Activated CD4-positive, alpha-beta T cell treated with anti-CD3 and anti-CD28 coated beads, Interleukin-2, amount 10 ng/mL, durations not matched to agents 7 days and 5 days (primary cell): ENCODE results near the gene ARHGEF9. TPM values are rescaled to one million over a fixed set of nuclear protein-coding genes. Genes with fewer than 3 reads are reported as not detected.
A peak's percentile ranks its signal among the peaks of the same experiment; 100 is the strongest.

Experiments
- CTCF ChIA-PET: fragments of 350-600 bp; sonication (Branson Sonifier 250); formaldehyde crosslinking; loops from one replicate; lab custom pipeline; 2021; ENCODE audit warnings: antibody characterized with exemption; lab: Charles Lee
- POLR2A ChIA-PET: fragments of 350-600 bp; sonication (Branson Sonifier 250); formaldehyde crosslinking; loops from one replicate; lab custom pipeline; 2021; ENCODE audit warnings: antibody characterized with exemption; lab: Charles Lee
- DNase-seq: peaks from one replicate; pipeline ENCODE4 v3.0.0-alpha.2; 2020
- H3K27ac Mint-ChIP-seq: one replicate; pipeline ENCODE4 v1.8.0; 2021; ENCODE audit warnings: mild to moderate bottlenecking, moderate library complexity, mixed read lengths
- H3K27me3 Mint-ChIP-seq: one replicate; pipeline ENCODE4 v1.8.0; 2021; ENCODE audit warnings: mixed read lengths
- H3K36me3 Mint-ChIP-seq: one replicate; pipeline ENCODE4 v1.8.0; 2021; ENCODE audit warnings: low read depth, mixed read lengths
- H3K4me1 Mint-ChIP-seq: one replicate; pipeline ENCODE4 v1.8.0; 2021; ENCODE audit warnings: mixed read lengths
- H3K4me3 Mint-ChIP-seq: one replicate; pipeline ENCODE4 v1.8.0; 2021; ENCODE audit warnings: mild to moderate bottlenecking, moderate library complexity, mixed read lengths
- H3K9me3 Mint-ChIP-seq: one replicate; pipeline ENCODE4 v1.8.0; 2021; ENCODE audit warnings: mixed read lengths
- total RNA-seq, 2 experiments: library from RNA; stranded (reverse); gene quantifications; one replicate each; pipeline ENCODE4 v1.2.3, GENCODE V29; 2021

Gene ARHGEF9
- total RNA-seq, 2 experiments from 2014 or later = 21.6 to 22.3 TPM

DNA sequence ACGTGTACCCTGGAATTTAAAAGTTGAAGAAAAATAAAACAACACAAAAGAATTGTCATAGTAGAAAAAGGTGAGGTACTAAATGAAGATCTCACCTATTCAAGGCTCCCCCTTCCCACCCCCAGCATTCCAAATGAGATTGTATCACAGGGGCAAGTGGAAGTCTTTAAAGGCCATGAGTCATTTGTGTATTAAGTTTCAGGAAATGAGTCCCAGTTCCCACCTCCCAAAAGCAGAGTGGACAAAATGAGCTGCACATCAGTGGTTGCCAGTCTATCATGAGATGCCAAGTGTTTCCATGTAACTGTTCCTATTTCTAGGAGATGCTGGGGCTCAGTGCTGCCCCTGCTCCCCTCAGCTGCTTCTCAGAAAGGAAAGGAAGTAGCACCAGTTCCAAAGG is 20.1 kb downstream of the ARHGEF9 start:
- H3K27ac Mint-ChIP-seq = no peak overlapping the region
- CTCF ChIA-PET = no interaction called here

DNA sequence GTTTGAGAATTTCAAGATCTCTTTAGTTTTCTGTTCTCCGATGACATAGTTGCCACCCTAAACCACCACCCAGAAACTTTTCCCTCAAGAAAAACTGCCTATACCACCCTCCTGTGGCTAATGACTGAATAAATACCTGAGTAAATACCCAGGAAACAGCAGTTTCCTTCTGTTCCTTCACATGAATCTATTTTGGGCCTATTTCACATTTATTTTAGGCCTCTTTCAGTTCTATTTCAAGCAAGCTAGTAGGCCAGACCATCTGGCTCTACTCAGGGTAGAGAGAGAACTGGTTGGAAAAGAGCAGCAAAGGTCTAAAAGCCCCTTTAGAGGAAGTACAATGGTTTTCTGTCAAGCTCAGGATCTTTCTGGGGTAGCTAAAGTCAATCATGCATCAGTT is 23.4 kb downstream of the ARHGEF9 start:
- CTCF ChIA-PET = interaction anchor here (0.7 kb wide), 1 partner anchor 9 kb away, joined by 3 read pairs; no protein-coding TSS in a partner anchor
- H3K36me3 Mint-ChIP-seq = no peaks in the 10 kb centered on the region
- H3K27me3 Mint-ChIP-seq = no peaks in the 10 kb centered on the region
- H3K4me1 Mint-ChIP-seq = peaks cover 10% of the 10 kb centered on the region
- POLR2A ChIA-PET = no interaction called here
- no peaks in the 10 kb centered on the region for H3K9me3 Mint-ChIP-seq
- peak; percentile 8 for DNase-seq
- H3K4me3 Mint-ChIP-seq = no peak overlapping the region
- H3K27ac Mint-ChIP-seq = no peak overlapping the region

More for the DNA sequence above, 20.1 kb downstream of the ARHGEF9 start:
- Mint-ChIP-seq H3K27me3 (peaks cover 1% of the 10 kb centered on the region), H3K4me1 (peaks cover 3% of the 10 kb centered on the region), H3K4me3 (no peak overlapping the region), H3K9me3 (peaks cover 7% of the 10 kb centered on the region), H3K36me3 (no peaks in the 10 kb centered on the region)
- POLR2A ChIA-PET = no interaction called here
- no peak for DNase-seq

DNA sequence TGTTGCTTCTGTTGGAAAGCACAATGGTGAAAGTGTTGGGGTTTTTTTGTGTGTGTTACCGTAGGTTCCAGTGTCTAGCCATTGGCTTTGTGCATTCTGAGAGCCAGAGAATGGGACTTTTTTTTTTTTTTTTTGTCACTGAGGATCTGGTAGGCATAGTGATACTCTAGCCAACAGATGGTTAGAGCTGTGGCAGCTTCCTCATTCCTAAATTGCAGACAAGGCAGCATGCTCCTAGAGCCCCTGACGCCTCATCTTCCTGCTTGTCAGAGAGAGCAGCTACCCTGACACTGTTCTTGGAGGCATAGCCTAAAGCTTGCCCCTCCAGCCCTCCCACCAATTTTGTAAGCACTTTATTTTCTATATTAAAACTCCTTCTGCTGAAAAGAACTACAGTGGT is 27.0 kb downstream of the ARHGEF9 start:
- Mint-ChIP-seq H3K36me3 (no peaks in the 10 kb centered on the region), H3K27me3 (no peaks in the 10 kb centered on the region), H3K4me3 (no peak overlapping the region), H3K4me1 (peaks cover 28% of the 10 kb centered on the region), H3K27ac (no peak overlapping the region), H3K9me3 (no peaks in the 10 kb centered on the region)
- CTCF ChIA-PET = interaction anchor here (0.6 to 0.8 kb wide), 2 partner anchors 14 to 670 kb away, joined by 3 read pairs; no protein-coding TSS in a partner anchor
- POLR2A ChIA-PET = no interaction called here
- no peak for DNase-seq

DNA sequence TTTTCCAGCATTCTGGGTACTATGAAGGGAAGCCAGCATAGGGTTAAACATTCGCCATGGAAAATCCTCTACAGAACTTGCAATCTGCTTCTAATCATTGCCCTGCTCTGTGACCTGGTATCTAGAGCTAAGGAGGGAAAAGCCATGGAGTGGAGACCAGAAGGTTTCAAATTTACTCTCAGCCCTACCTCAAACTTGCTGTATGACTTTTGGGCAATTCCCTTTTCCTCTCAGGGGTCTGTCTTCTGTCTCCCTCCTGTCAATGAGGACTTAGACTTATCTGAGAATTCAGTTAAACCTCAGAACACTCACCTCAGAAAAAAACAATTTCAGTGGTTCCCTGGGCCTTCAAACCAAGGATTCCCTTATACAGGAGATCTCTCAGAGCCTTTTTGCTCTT is 29.1 kb downstream of the ARHGEF9 start:
- Mint-ChIP-seq H3K9me3 (no peaks in the 10 kb centered on the region), H3K4me1 (peaks cover 41% of the 10 kb centered on the region), H3K4me3 (no peak overlapping the region), H3K27me3 (no peaks in the 10 kb centered on the region), H3K27ac (no peak overlapping the region), H3K36me3 (no peaks in the 10 kb centered on the region)
- CTCF ChIA-PET = no interaction called here
- no peak for DNase-seq
- POLR2A ChIA-PET = no interaction called here

DNA sequence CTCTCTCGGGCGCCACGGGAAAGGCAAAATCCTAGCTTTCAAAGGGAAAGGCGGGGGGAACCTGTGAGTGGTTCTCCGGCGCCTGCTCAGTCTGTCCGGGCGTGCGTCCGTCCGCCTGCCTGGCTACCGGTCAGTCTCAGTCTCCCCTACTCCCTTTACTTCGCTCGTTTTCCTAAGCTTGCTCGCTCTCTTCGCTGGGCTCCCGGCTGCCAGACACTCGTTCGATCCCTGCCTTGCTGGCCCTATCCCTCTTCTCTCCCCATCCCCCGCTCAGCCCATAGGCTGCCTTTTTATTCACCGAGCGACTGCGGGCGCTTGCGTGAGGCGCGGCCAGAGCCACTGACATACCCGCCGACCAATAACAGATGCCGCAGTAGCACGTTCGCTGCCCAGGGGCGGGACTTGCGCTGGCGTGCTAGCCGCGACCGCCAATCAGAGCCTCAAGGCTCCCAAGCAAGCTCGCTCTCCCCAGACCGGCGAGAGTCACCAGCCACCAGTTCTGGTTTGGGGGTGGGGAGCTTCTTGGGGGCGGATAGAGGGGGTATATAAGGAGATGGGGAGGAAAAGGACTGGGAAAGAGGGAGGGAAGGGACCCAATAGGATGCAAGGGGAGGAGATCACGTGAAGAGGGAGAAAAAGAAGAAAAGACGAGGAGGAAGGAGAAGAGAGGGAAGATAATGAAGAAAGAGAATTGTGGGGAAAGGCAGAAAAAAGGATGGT is 30.0 kb downstream of the ARHGEF9 start:
- ChIA-PET POLR2A (interaction anchor here (1.1 kb wide), 1 partner anchor 9 kb away, joined by 3 read pairs; no protein-coding TSS in a partner anchor), CTCF (interaction anchor here (1.1 to 1.5 kb wide), 3 partner anchors 12 to 28 kb away, joined by 3 to 4 read pairs (median 3); no protein-coding TSS in a partner anchor)
- no peaks in the 10 kb centered on the region for H3K27me3 Mint-ChIP-seq
- peak overlapping the region; percentile 99 for H3K27ac Mint-ChIP-seq
- H3K4me1 Mint-ChIP-seq = peaks cover 41% of the 10 kb centered on the region
- H3K4me3 Mint-ChIP-seq = peak overlapping the region; percentile 99
- peaks cover 4% of the 10 kb centered on the region for H3K36me3 Mint-ChIP-seq
- peak; percentile 87 for DNase-seq
- no peaks in the 10 kb centered on the region for H3K9me3 Mint-ChIP-seq

DNA sequence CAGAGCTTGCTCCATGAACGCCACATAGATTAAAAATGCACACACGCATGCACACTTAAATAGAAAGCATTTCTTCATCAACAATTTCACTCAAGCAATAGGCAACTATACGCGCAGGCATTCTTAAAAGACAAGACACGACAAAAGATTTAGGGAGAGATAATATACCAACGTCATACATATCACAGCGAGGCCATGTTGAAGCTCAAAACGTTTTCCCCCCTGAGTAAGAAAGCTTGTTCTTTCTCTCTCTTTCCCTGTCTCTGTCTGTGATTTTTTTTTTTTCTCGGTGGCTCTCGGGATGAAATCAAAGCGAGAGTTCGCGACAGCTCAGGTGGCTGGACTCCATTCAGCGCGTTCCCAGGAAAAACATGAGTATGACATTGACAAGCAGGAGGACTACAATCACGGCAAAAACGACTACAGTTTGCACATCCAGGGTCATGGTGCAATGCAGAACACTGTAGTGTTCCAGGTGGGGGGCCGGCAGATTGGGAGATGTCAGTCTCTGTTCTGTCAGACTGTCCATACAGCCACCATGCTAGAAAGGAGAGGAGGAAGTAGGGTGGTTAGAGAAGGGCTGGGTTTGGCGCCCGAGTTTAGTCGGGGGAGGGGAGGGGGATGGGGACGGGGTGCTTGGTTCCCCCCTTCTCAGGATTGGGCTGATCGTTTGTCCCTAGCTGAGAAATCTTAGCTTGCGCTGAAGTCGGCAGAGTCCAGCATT is 30.7 kb downstream of the ARHGEF9 start:
- peak; percentile 27 for DNase-seq
- peaks cover 4% of the 10 kb centered on the region for H3K36me3 Mint-ChIP-seq
- peak overlapping the region; percentile 99 for H3K4me3 Mint-ChIP-seq
- no peaks in the 10 kb centered on the region for H3K27me3 Mint-ChIP-seq
- peak overlapping the region; percentile 99 for H3K27ac Mint-ChIP-seq
- H3K9me3 Mint-ChIP-seq = no peaks in the 10 kb centered on the region
- ChIA-PET POLR2A (interaction anchor here (0.6 to 1.1 kb wide), 2 partner anchors 8 to 11 kb away, joined by 3 to 4 read pairs; no protein-coding TSS in a partner anchor), CTCF (interaction anchor here (1.1 to 1.5 kb wide), 3 partner anchors 11 to 27 kb away, joined by 3 to 4 read pairs (median 3); no protein-coding TSS in a partner anchor)
- H3K4me1 Mint-ChIP-seq = peaks cover 41% of the 10 kb centered on the region

DNA sequence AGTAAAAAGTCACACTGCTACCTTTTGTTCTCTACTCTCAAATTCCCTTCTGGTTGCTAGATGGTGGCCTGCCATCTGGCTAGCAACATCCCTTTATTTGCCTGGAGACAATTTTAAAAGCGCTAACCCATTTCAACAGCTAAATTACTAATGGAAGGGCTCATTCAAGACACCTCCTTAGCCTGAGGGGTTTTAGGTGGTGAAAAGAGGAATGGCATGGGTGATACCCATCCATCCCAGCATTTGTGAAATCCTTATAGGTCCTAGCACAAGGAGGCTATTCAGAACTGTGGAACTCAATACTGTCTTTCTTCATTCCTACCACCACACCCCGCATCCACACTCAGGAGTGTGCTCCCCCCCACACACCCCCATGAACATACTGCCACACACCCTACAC is 33.5 kb downstream of the ARHGEF9 start:
- no peaks in the 10 kb centered on the region for H3K27me3 Mint-ChIP-seq
- CTCF ChIA-PET = interaction anchor here (0.9 to 1.3 kb wide), 2 partner anchors 11 to 20 kb away, joined by 3 read pairs; no protein-coding TSS in a partner anchor
- no peak overlapping the region for H3K27ac Mint-ChIP-seq
- H3K9me3 Mint-ChIP-seq = no peaks in the 10 kb centered on the region
- H3K36me3 Mint-ChIP-seq = peaks cover 4% of the 10 kb centered on the region
- H3K4me1 Mint-ChIP-seq = peaks cover 49% of the 10 kb centered on the region
- DNase-seq = no peak
- no peak overlapping the region for H3K4me3 Mint-ChIP-seq
- POLR2A ChIA-PET = no interaction called here

DNA sequence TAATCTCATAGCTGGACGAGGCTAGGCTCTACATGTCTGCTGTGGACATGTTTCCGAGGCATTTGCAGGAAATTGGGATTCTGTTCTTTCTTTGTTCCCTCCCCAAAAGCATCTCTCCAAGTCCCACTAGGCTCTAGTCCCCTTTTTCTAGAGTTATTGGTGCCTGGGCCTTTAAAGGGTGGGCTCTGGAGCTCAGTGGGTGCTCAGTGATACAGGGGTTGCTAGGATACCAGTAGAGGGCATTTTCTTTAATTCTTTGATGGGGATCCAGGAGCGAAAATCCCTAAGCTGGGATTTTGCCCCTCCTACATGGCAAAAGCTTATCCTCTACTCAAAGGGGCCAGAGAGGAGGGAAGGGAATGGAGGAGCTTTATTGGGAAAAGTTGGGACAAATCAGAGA is 34.2 kb downstream of the ARHGEF9 start:
- Mint-ChIP-seq H3K27me3 (no peaks in the 10 kb centered on the region), H3K9me3 (no peaks in the 10 kb centered on the region), H3K4me1 (peaks cover 52% of the 10 kb centered on the region), H3K27ac (no peak overlapping the region), H3K4me3 (no peak overlapping the region), H3K36me3 (peaks cover 7% of the 10 kb centered on the region)
- DNase-seq = no peak
- POLR2A ChIA-PET = no interaction called here
- CTCF ChIA-PET = interaction anchor here (0.9 to 1.3 kb wide), 3 partner anchors 12 to 64 kb away, joined by 3 read pairs; no protein-coding TSS in a partner anchor

DNA sequence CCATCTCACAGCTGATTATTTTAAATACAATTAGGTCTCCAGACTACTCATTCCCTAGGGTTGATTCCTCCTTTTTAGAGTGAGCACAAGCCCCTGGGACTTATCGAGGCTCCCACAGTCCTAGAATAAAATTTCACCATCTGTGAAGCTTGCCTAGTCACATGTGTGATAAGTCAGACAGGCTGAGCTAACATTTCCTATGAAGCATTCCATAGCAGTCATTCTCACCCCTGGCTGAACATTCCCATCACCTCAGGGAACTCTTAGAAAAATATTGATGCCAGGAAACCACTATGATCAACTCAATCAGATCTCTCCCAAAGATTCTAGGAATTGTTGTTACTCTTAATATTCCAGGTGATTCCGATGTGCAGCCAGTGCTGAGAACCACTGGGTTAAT is 37.7 kb downstream of the ARHGEF9 start:
- Mint-ChIP-seq H3K27ac (no peak overlapping the region), H3K4me1 (peaks cover 54% of the 10 kb centered on the region), H3K4me3 (no peak overlapping the region), H3K27me3 (no peaks in the 10 kb centered on the region), H3K9me3 (no peaks in the 10 kb centered on the region), H3K36me3 (peaks cover 21% of the 10 kb centered on the region)
- no peak for DNase-seq
- POLR2A ChIA-PET = no interaction called here
- CTCF ChIA-PET = interaction anchor here (0.9 to 1.5 kb wide), 2 partner anchors 18 to 31 kb away, joined by 3 to 4 read pairs; no protein-coding TSS in a partner anchor

DNA sequence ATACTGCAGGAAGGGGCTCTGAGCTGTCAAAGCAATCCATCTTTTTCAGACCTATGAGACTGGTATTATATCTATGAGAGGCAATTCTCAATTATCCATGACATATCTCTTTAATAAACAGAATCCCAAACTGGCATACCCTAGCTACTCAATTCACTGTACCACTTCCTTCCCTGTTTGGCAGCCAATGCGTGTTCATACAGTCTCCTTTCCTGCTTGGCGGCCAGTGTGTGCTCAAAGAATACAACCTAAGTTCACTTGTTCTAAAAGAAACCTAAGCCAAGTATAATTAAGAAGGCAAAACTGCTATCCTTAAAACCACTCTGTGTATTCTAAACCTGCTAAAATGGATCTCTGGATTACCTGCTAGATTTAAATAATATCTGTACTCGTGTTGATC is 38.3 kb downstream of the ARHGEF9 start:
- no peak for DNase-seq
- Mint-ChIP-seq H3K27ac (peak overlapping the region; percentile 88), H3K27me3 (no peaks in the 10 kb centered on the region), H3K4me1 (peaks cover 55% of the 10 kb centered on the region), H3K9me3 (no peaks in the 10 kb centered on the region), H3K36me3 (peaks cover 21% of the 10 kb centered on the region), H3K4me3 (no peak overlapping the region)
- ChIA-PET CTCF (interaction anchor here (1.5 kb wide), 1 partner anchor 30 kb away, joined by 4 read pairs; no protein-coding TSS in a partner anchor), POLR2A (interaction anchor here (1.0 kb wide), 1 partner anchor 8 kb away, joined by 3 read pairs; no protein-coding TSS in a partner anchor)

DNA sequence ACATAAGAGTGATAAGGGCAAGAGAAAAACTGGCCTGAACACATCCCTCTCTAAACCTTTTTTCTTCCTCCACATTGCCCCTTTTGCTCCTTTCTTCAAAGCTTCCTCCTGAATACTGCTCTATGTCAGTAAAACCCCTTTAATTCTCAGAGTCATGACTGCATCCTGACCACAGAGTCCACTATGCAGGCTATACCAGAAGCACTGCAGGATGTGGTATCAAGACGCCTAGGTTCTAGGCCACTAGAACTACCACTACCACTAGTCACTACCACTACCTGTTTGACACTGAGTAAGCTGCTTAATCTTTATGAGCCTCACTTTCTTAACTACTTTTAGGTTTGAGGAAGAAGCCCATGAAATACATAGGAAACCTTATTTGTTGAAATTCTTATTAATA is 38.7 kb downstream of the ARHGEF9 start:
- H3K4me1 Mint-ChIP-seq = peaks cover 55% of the 10 kb centered on the region
- POLR2A ChIA-PET = interaction anchor here (1.0 kb wide), 1 partner anchor 9 kb away, joined by 3 read pairs; no protein-coding TSS in a partner anchor
- CTCF ChIA-PET = interaction anchor here (1.5 kb wide), 1 partner anchor 30 kb away, joined by 4 read pairs; no protein-coding TSS in a partner anchor

DNA sequence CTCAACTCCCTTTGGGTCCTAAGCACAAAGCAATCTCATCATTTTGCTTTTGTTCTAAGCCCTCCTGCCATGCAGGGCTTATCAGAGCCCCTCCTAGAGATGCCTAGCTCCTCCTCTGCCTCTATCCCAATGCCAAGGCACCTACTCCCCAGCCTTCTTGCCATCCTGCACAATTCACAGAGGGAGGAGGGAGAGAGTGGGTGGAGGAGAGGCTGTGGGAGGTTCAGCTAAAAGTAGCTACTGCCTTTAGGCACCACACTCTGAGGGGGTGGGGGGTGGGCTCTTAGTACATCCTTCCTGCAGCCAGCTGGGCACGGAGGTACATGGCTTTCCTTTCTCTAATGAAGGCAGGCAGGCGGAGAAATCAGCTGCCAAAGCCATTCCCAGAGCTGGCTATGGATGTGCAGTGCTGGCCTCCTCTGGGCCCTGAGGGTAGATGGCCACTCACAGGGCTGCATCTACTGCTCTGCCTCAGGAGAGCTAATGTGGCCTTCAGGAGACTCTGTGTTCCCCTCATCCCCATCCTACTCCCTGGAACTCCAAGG is 40.1 kb downstream of the ARHGEF9 start:
- ChIA-PET CTCF (interaction anchor here (0.8 to 1.6 kb wide), 2 partner anchors 14 to 55 kb away, joined by 3 read pairs; no protein-coding TSS in a partner anchor), POLR2A (no interaction called here)
- Mint-ChIP-seq H3K27me3 (no peaks in the 10 kb centered on the region), H3K36me3 (peaks cover 18% of the 10 kb centered on the region), H3K9me3 (no peaks in the 10 kb centered on the region), H3K27ac (peak overlapping the region; percentile 50), H3K4me1 (peaks cover 65% of the 10 kb centered on the region), H3K4me3 (no peak overlapping the region)
- DNase-seq = no peak

More for the DNA sequence above, 38.7 kb downstream of the ARHGEF9 start:
- H3K27ac Mint-ChIP-seq = peak overlapping the region; percentile 82
- peak; percentile 57 for DNase-seq
- H3K36me3 Mint-ChIP-seq = peaks cover 21% of the 10 kb centered on the region
- no peaks in the 10 kb centered on the region for H3K27me3 Mint-ChIP-seq
- H3K9me3 Mint-ChIP-seq = no peaks in the 10 kb centered on the region
- H3K4me3 Mint-ChIP-seq = peak overlapping the region; percentile 13
